PFSK-1 (cell line): ENCODE results near the gene SENP1.

Experiments used
- FOXP2 ChIP-seq: optimal IDR thresholded peaks from 2 replicates; pipeline ENCODE3; 2011; ENCODE audit warnings: borderline replicate concordance, control low read depth, inconsistent platforms; ENCODE audit not compliant: insufficient read depth; ENCODE audit errors: extremely low read length, extremely low read depth
- POLR2AphosphoS5 ChIP-seq: IDR thresholded peaks from 2 replicates; pipeline ENCODE4 v1.6.1; 2012; ENCODE audit warnings: low read depth, mild to moderate bottlenecking, control low read depth, low read length, moderate library complexity
- REST ChIP-seq, 2 experiments: IDR thresholded peaks; 2 replicates each; pipeline versions ENCODE4 v1.6.1 to v1.8.0; 2011 to 2012; ENCODE audit warnings: low read depth in 2 of 2, low read length in 2 of 2, control low read depth in 1 of 2, inconsistent platforms in 1 of 2, mild to moderate bottlenecking in 1 of 2, moderate library complexity in 1 of 2; ENCODE audit not compliant: insufficient read depth in 1 of 2
- SIN3A ChIP-seq: IDR thresholded peaks from 2 replicates; pipeline ENCODE4 v1.6.1; 2012; ENCODE audit warnings: mild to moderate bottlenecking, low read length, moderate library complexity, borderline replicate concordance; ENCODE audit not compliant: insufficient read depth
- TAF1 ChIP-seq: IDR thresholded peaks from 2 replicates; pipeline ENCODE4 v1.6.1; 2012; ENCODE audit warnings: low read length, control low read depth, borderline replicate concordance; ENCODE audit not compliant: insufficient read depth

The SENP1 gene

GRCh38 chr12:48128800-48129199, 22.9 kb upstream of the SENP1 start:
- no peak for TF ChIP-seq FOXP2
- no peak for TF ChIP-seq TAF1
- TF ChIP-seq SIN3A = no peak
- no peak for TF ChIP-seq POLR2AphosphoS5
- no peak for TF ChIP-seq REST (IDR thresholded peaks at IDR 0.05; ENCODE audit: insufficient read depth in 1 of 2, low read depth in 2 of 2, low read length in 2 of 2)

- TF ChIP-seq TAF1 (no peak), FOXP2 (no peak), SIN3A (no peak), POLR2AphosphoS5 (no peak), REST (IDR thresholded peaks at IDR 0.05; ENCODE audit: insufficient read depth in 1 of 2, low read depth in 2 of 2, low read length in 2 of 2) (no peak)
These were observed 21.2 kb upstream of the SENP1 start for GRCh38 chr12:48126953-48127630.

DNA sequence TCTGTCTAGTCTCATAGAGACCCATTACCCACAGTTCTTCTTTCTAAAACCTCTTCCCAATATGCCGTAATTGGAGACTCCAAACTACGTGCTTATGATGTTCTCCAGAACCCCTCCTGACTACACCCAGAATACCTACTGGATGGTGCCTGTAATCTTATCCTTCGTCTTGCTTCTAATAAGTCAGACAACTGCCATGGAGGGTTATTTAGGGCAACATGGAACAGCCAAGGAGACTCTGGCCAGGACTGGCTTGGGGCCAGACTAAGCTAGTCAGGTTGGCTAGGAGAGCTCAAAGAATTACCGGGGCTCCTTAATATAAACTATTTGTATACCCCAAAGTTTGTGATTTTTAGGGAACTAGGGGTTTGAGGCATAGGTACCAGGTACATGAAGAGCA, 20.1 kb upstream of the SENP1 start:
- TF ChIP-seq SIN3A (no peak), FOXP2 (no peak), POLR2AphosphoS5 (no peak), TAF1 (no peak), REST (IDR thresholded peaks at IDR 0.05; ENCODE audit: insufficient read depth in 1 of 2, low read depth in 2 of 2, low read length in 2 of 2) (no peak)

- TF ChIP-seq POLR2AphosphoS5 (no peak), SIN3A (no peak), REST (IDR thresholded peaks at IDR 0.05; ENCODE audit: insufficient read depth in 1 of 2, low read depth in 2 of 2, low read length in 2 of 2) (no peak), FOXP2 (no peak), TAF1 (no peak)
These were observed 17.3 kb upstream of the SENP1 start for GRCh38 chr12:48123169-48123568.

GRCh38 chr12:48122065-48122834, 16.4 kb upstream of the SENP1 start:
- no peak for TF ChIP-seq REST (IDR thresholded peaks at IDR 0.05; ENCODE audit: insufficient read depth in 1 of 2, low read depth in 2 of 2, low read length in 2 of 2)
- no peak for TF ChIP-seq POLR2AphosphoS5
